Spleen (tissue), 11 donors: ENCODE measurements around the gene NDRG4. TPM values are rescaled to one million over a fixed set of nuclear protein-coding genes. Genes with fewer than 3 reads are reported as not detected.

Experiments used
- DNase-seq: peaks from one replicate; pipeline ENCODE4 v3.0.0-alpha.2; 2020
- H3K27ac ChIP-seq, 8 donors: fragments of 200-600 bp; sonication (generic) in 7 of 8; 1 replicate in 4 of 8; 2 replicates in 4 of 8; pipeline versions ENCODE4 v1.5.0 to v1.8.0; 2016 to 2021; ENCODE audit warnings: inconsistent platforms in 4 of 8, mild to moderate bottlenecking in 4 of 8, moderate library complexity in 1 of 8
- H3K27me3 ChIP-seq, 7 donors: fragments of 200-600 bp; sonication (generic) in 6 of 7; replicated peaks in 1 of 7; 1 replicate in 4 of 7; 2 replicates in 3 of 7; pipeline versions ENCODE4 v1.5.0 to v1.8.0; 2016 to 2021; ENCODE audit warnings: inconsistent platforms in 3 of 7, mild to moderate bottlenecking in 1 of 7
- H3K36me3 ChIP-seq, 6 donors: fragments of 200-600 bp; sonication (generic) in 5 of 6; 1 replicate in 4 of 6; 2 replicates in 2 of 6; pipeline versions ENCODE4 v1.5.0 to v1.8.0; 2016 to 2021; ENCODE audit warnings: inconsistent platforms in 2 of 6
- H3K4me1 ChIP-seq, 6 donors: fragments of 200-600 bp; sonication (generic) in 5 of 6; 1 replicate in 3 of 6; 2 replicates in 3 of 6; pipeline versions ENCODE4 v1.5.0 to v1.8.0; 2016 to 2021; ENCODE audit warnings: inconsistent platforms in 3 of 6
- H3K4me3 ChIP-seq, 8 donors: fragments of 200-600 bp; sonication (generic) in 7 of 8; 1 replicate in 4 of 8; 2 replicates in 4 of 8; pipeline versions ENCODE4 v1.5.0 to v1.8.0; 2016 to 2021; ENCODE audit warnings: inconsistent platforms in 4 of 8, mild to moderate bottlenecking in 4 of 8, moderate library complexity in 2 of 8
- H3K9me3 ChIP-seq, 8 donors: fragments of 200-600 bp; sonication (generic) in 7 of 8; 1 replicate in 4 of 8; 2 replicates in 4 of 8; pipeline versions ENCODE4 v1.5.0 to v1.8.0; 2016 to 2021; ENCODE audit warnings: inconsistent platforms in 4 of 8
- POLR2A ChIP-seq, 3 donors: fragments of 450-650 bp; IDR thresholded peaks; one replicate each; pipeline ENCODE4 v1.5.1; 2017; ENCODE audit warnings: antibody characterized with exemption in 3 of 3, mild to moderate bottlenecking in 1 of 3
- POLR2AphosphoS5 ChIP-seq, 3 donors: sonication (generic); formaldehyde crosslinking; IDR thresholded peaks; one replicate each; pipeline ENCODE4 v1.5.1; 2017; ENCODE audit warnings: antibody characterized with exemption in 3 of 3
- WGBS, 5 donors: extraction: QIAGEN DNeasy Blood & Tissue Kit in 3 of 5; methylation state at CpG; one replicate each; pipeline versions ENCODE4 v1.1.5 to v1.1.7; 2013 to 2018; 5-methylcytosine and 5-hydroxymethylcytosine counted together
- intact Hi-C: fragments of 100-400 bp; cut with DNase I; formaldehyde crosslinking; loops from one replicate; pipeline ENCODE4 v1.15.0; 2023; ENCODE audit warnings: low total_unique reads
- polyA plus RNA-seq, 3 donors: library from polyadenylated mRNA; stranded (reverse); fragments of 200-250 nt; gene quantifications; one replicate each; pipeline ENCODE4 v1.2.1, GENCODE V29; 2013
- total RNA-seq, 7 donors: library from RNA; depleted of rRNA in 3 of 7; stranded (reverse); fragments of >200 nt in 3 of 7; fragmentation: NEBNext Ultra II Directional in 4 of 7; extraction: Animal tissue kit (Norgen Biotek cat#: 25700) in 4 of 7; gene quantifications; one replicate each; pipeline versions ENCODE4 v1.1.0 to v1.2.1, GENCODE V29; 2016 to 2021
- TF ChIP-seq, protein P1 (sequence below), 11 experiments: fragments of 200-600 bp in 7 of 11; fragments of 450-650 bp in 4 of 11; sonication (generic) in 4 of 11; IDR thresholded peaks in 8 of 11; conservative IDR thresholded peaks in 3 of 11; 1 replicate in 7 of 11; 2 replicates in 4 of 11; pipeline versions ENCODE4 v1.4.0 to v1.8.0; 2016 to 2021; ENCODE audit warnings: antibody characterized with exemption in 11 of 11, inconsistent platforms in 4 of 11, mild to moderate bottlenecking in 1 of 11
- donor health status: healthy with polysubstance abuse.
- donor health status: DM: no; HTN: no; CAD: no; lungs with moderate emphysema.
- donor health status: DM: no; HTN: no; CAD: no.
- donor health status: Bipolar disorder and iron deficiency.
- donor health status: healthy.
- donor health status: DM: no; HTN: no; CAD: no.
- donor health status: DM: yes; HTN: yes; CAD: no.

Gene NDRG4
- total and polyA plus RNA-seq, 10 donors: 9.4 to 115 (median 43.6) TPM

DNA sequence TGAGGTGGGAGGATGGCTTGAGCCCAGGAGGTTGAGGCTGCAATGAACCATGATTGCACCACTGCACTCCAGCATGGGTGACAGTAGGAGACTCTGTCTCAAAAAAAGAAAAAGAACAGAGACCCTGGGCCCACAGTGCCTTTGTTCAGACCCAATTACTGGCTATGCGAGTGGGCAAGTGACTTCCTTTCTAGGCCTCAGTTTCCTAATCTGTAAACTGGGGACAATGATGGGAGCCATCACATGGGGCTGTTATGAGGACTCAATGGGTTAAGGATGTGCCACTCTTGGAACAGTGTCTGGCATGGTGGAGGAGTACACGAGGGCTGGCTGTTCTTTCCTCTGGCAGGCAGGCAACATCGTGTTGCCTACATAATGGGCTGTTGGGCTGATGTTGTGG is 47.3 kb upstream of the NDRG4 start:
- no peaks in the 10 kb centered on the region for H3K36me3 ChIP-seq
- no peak overlapping the region for H3K4me3 ChIP-seq
- intact Hi-C loops: no loop called here
- no peak overlapping the region for H3K27ac ChIP-seq
- peaks cover 0 to 30% (median 2%) of the 10 kb centered on the region in 6 donors for H3K4me1 ChIP-seq
- H3K27me3 ChIP-seq: peaks cover 0 to 10% (median 0%) of the 10 kb centered on the region in 7 donors
- no peak for DNase-seq
- TF ChIP-seq POLR2A (IDR thresholded peaks at IDR 0.05) (no peak), POLR2AphosphoS5 (IDR thresholded peaks at IDR 0.05) (no peak)
- TF ChIP-seq, protein P1, sequence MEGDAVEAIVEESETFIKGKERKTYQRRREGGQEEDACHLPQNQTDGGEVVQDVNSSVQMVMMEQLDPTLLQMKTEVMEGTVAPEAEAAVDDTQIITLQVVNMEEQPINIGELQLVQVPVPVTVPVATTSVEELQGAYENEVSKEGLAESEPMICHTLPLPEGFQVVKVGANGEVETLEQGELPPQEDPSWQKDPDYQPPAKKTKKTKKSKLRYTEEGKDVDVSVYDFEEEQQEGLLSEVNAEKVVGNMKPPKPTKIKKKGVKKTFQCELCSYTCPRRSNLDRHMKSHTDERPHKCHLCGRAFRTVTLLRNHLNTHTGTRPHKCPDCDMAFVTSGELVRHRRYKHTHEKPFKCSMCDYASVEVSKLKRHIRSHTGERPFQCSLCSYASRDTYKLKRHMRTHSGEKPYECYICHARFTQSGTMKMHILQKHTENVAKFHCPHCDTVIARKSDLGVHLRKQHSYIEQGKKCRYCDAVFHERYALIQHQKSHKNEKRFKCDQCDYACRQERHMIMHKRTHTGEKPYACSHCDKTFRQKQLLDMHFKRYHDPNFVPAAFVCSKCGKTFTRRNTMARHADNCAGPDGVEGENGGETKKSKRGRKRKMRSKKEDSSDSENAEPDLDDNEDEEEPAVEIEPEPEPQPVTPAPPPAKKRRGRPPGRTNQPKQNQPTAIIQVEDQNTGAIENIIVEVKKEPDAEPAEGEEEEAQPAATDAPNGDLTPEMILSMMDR (IDR thresholded peaks at IDR 0.05 in 8 of 11, conservative IDR thresholded peaks at IDR 0.05 in 3 of 11): no peak
- H3K9me3 ChIP-seq: no peaks in the 10 kb centered on the region
- WGBS, 5 donors: 76 to 96% (median 93%) methylated on average over 3 of the region's 3 CpGs

DNA sequence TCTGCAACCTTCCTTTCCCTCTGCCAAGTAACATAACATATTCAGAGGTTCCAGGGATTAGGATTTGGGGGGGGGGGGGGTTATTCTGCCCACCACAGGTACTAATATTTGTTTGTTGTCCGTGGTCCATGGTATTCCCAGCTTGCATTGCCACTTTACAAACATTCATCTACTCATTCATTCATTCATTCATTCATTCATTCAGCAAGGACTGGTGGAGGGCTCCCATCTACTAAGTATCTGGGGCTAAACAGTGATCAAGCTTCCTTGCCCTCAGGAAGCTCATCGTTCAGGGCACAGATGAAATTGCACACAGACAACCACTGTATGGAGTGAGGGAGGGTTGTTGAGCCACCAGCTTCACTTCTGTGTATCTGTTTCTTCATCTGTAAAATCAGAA is 45.8 kb upstream of the NDRG4 start:
- whole genome bisulfite sequencing, 5 donors: 82 to 88% (median 85%) methylated on average over 2 of the region's 2 CpGs

DNA sequence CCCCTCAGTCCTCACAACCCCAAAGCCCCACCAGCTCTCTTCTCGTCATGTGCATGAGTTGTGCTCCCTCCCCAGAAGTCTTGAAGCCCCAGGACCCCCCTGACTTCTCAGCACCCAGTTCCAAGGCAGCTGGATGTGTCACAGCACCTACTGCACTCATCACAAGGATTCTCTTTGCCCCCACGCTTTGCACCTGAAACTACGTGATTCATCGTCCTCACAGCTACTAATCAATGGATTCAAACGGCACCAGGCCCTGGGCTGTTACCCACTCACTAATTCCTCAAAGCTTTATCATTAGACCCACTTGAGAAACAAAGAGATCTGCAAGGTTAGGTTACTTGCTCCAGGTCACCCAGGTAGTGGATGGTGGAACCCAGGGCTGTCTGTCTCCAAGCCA is 45.1 kb upstream of the NDRG4 start:
- Histone ChIP-seq H3K9me3 (no peaks in the 10 kb centered on the region), H3K27ac (no peak overlapping the region), H3K27me3 (peaks cover 0 to 10% (median 0%) of the 10 kb centered on the region in 7 donors), H3K4me3 (no peak overlapping the region), H3K36me3 (no peaks in the 10 kb centered on the region), H3K4me1 (peaks cover 0 to 19% (median 2%) of the 10 kb centered on the region in 6 donors)
- intact Hi-C loops: no loop called here
- DNase-seq: no peak
- TF ChIP-seq POLR2A (IDR thresholded peaks at IDR 0.05) (no peak), POLR2AphosphoS5 (IDR thresholded peaks at IDR 0.05) (no peak)
- TF ChIP-seq, protein P1 (IDR thresholded peaks at IDR 0.05 in 8 of 11, conservative IDR thresholded peaks at IDR 0.05 in 3 of 11): no peak
- WGBS, 5 donors: 84 to 89% (median 88%) methylated on average over 5 of the region's 5 CpGs

More for the DNA sequence above, 45.8 kb upstream of the NDRG4 start:
- TF ChIP-seq, protein P1 (IDR thresholded peaks at IDR 0.05 in 8 of 11, conservative IDR thresholded peaks at IDR 0.05 in 3 of 11): no peak
- no peak for TF ChIP-seq POLR2AphosphoS5 (IDR thresholded peaks at IDR 0.05)
- H3K4me1 ChIP-seq: peaks cover 0 to 26% (median 2%) of the 10 kb centered on the region in 6 donors
- DNase-seq: no peak
- no peaks in the 10 kb centered on the region for H3K36me3 ChIP-seq
- no peak overlapping the region for H3K4me3 ChIP-seq
- H3K9me3 ChIP-seq: no peaks in the 10 kb centered on the region
- intact Hi-C loops: no loop called here
- H3K27ac ChIP-seq: no peak overlapping the region
- peaks cover 0 to 10% (median 0%) of the 10 kb centered on the region in 7 donors for H3K27me3 ChIP-seq

DNA sequence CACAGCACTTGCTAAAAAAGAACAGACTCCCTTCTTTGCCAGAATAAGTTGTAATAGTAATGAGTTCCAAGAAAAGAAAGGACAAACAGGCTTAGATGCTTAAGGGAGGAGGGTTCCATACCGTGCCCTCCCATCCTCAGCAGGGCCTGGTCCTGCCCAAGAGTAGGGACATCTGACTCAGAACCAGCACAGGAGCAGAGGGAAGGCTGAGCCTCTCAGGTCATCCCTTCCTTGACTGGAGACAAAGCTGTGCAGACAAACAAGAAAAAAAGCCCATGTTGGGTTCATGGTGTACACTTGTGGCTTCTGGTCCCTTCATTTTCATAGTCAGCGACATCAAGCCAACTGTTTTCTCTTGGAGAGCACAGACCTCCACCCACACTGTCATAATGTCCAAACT is 44.2 kb upstream of the NDRG4 start:
- H3K27ac ChIP-seq: peak overlapping the region in 4 of 8 donors; percentile 14 to 72 (median 52)

More for the DNA sequence above, 44.2 kb upstream of the NDRG4 start:
- intact Hi-C loops: no loop called here
- H3K9me3 ChIP-seq: no peaks in the 10 kb centered on the region
- H3K36me3 ChIP-seq: no peaks in the 10 kb centered on the region
- TF ChIP-seq, protein P1 (IDR thresholded peaks at IDR 0.05 in 8 of 11, conservative IDR thresholded peaks at IDR 0.05 in 3 of 11): no peak
- no peak for TF ChIP-seq POLR2AphosphoS5 (IDR thresholded peaks at IDR 0.05)
- no peak for TF ChIP-seq POLR2A (IDR thresholded peaks at IDR 0.05)
- peaks cover 0 to 10% (median 0%) of the 10 kb centered on the region in 7 donors for H3K27me3 ChIP-seq
- H3K4me3 ChIP-seq: no peak overlapping the region
- peaks cover 0 to 18% (median 0%) of the 10 kb centered on the region in 6 donors for H3K4me1 ChIP-seq
- DNase-seq: no peak
- 68 to 82% (median 77%) methylated on average over 2 of the region's 2 CpGs for WGBS, 5 donors
